ENCODE results near the gene CD28.
A peak's percentile ranks its signal among the peaks of the same experiment; 100 is the strongest.

The CD28 gene

GRCh38 chr2:203706403-203706802 lies at the start of gene CD28:
Gene CD28, plus strand, starts transcription at chr2:203706639. Its CDS starts 58 bp downstream, at chr2:203706697.
- no peak for DNase-seq

GRCh38 chr2:203659331-203660049 lies 46.9 kb upstream of the CD28 start:
- no peak for DNase-seq

GRCh38 chr2:203660465-203660864 lies 46.0 kb upstream of the CD28 start:
- no peak for DNase-seq

GRCh38 chr2:203661279-203661908 lies 45.0 kb upstream of the CD28 start:
- no peak for DNase-seq

- no peak for DNase-seq
Observed at GRCh38 chr2:203662487-203662886, 44.0 kb upstream of the CD28 start.

- no peak for DNase-seq
Observed at GRCh38 chr2:203662951-203663350, 43.5 kb upstream of the CD28 start.

GRCh38 chr2:203664029-203664755 lies 42.2 kb upstream of the CD28 start:
- DNase-seq = peak in 1 of 2 experiments; percentile 14

GRCh38 chr2:203667838-203668237 lies 38.6 kb upstream of the CD28 start:
- DNase-seq = no peak

GRCh38 chr2:203669820-203670219 lies 36.6 kb upstream of the CD28 start:
- DNase-seq = no peak

GRCh38 chr2:203670939-203671338 lies 35.5 kb upstream of the CD28 start:
- DNase-seq = no peak

GRCh38 chr2:203671876-203672275 lies 34.6 kb upstream of the CD28 start:
- no peak for DNase-seq

- DNase-seq = no peak
Observed at GRCh38 chr2:203672856-203673255, 33.6 kb upstream of the CD28 start.

GRCh38 chr2:203673933-203674332 lies 32.5 kb upstream of the CD28 start:
- DNase-seq = no peak

- DNase-seq = no peak
Observed at GRCh38 chr2:203675086-203675485, 31.4 kb upstream of the CD28 start.

GRCh38 chr2:203678971-203679370 lies 27.5 kb upstream of the CD28 start:
- no peak for DNase-seq

GRCh38 chr2:203679401-203679800 lies 27.0 kb upstream of the CD28 start:
- no peak for DNase-seq

GRCh38 chr2:203681978-203682377 lies 24.5 kb upstream of the CD28 start:
- DNase-seq = no peak

GRCh38 chr2:203682688-203683130 lies 23.7 kb upstream of the CD28 start:
- DNase-seq = no peak

GRCh38 chr2:203683421-203683820 lies 23.0 kb upstream of the CD28 start:
- no peak for DNase-seq

GRCh38 chr2:203683932-203684556 lies 22.4 kb upstream of the CD28 start:
- DNase-seq = no peak

GRCh38 chr2:203685081-203685621 lies 21.3 kb upstream of the CD28 start:
- DNase-seq = no peak

- DNase-seq = no peak
Observed at GRCh38 chr2:203685789-203686420, 20.5 kb upstream of the CD28 start.

- no peak for DNase-seq
Observed at GRCh38 chr2:203687165-203687564, 19.3 kb upstream of the CD28 start.
